T-cell (primary cell): ENCODE results near the gene BRD7. TPM values are rescaled to one million over a fixed set of nuclear protein-coding genes. Genes with fewer than 3 reads are reported as not detected.

Experiments used
- ATAC-seq, 4 experiments: fragments of 200-7000 bp in 3 of 4; fragments of 150-1000 bp in 1 of 4; cut with Tn5 transposase; replicated peaks in 1 of 4; 1 replicate in 3 of 4; 2 replicates in 1 of 4; pipeline ENCODE4 v1.10.0; 2021; ENCODE audit warnings: moderate library complexity in 3 of 4, mild to moderate bottlenecking in 2 of 4, moderate number of reproducible peaks in 1 of 4
- CTCF ChIA-PET, 2 donors: fragments of 300-600 bp; sonication (Branson Sonifier 250); formaldehyde crosslinking; loops; one replicate each; lab custom pipeline; 2022; ENCODE audit warnings: antibody characterized with exemption in 2 of 2; lab: Charles Lee
- POLR2A ChIA-PET, 2 donors: fragments of 300-600 bp; sonication (Branson Sonifier 250); formaldehyde crosslinking; loops; one replicate each; lab custom pipeline; 2022; ENCODE audit warnings: antibody characterized with exemption in 2 of 2; lab: Charles Lee
- DNase-seq, 35 experiments: peaks; one replicate each; pipeline versions ENCODE4 v3.0.0 to v3.0.0-alpha.2; 2013 to 2023
- H3K27ac ChIP-seq: one replicate; pipeline ENCODE4 v1.5.1; 2013; ENCODE audit warnings: low read length
- H3K27me3 ChIP-seq, 2 experiments: replicated peaks in 1 of 2; 1 replicate in 1 of 2; 2 replicates in 1 of 2; pipeline versions ENCODE4 v1.6.1 to v1.7.0; 2013; ENCODE audit warnings: low read length in 1 of 2, mixed read lengths in 1 of 2; ENCODE audit not compliant: control insufficient read depth in 2 of 2, insufficient read depth in 2 of 2; ENCODE audit errors: extremely low read depth in 1 of 2
- H3K36me3 ChIP-seq, 2 donors: 1 replicate in 1 of 2; 2 replicates in 1 of 2; pipeline versions ENCODE4 v1.6.1 to v1.7.0; 2013; ENCODE audit warnings: low read length in 1 of 2; ENCODE audit not compliant: control insufficient read depth in 2 of 2, insufficient read depth in 1 of 2; ENCODE audit errors: extremely low read depth in 1 of 2
- H3K4me1 ChIP-seq, 2 experiments: 1 replicate in 1 of 2; 2 replicates in 1 of 2; pipeline versions ENCODE4 v1.6.1 to v1.7.0; 2013; ENCODE audit warnings: low read length in 2 of 2, mixed read lengths in 1 of 2; ENCODE audit not compliant: insufficient read depth in 2 of 2, control insufficient read depth in 1 of 2; ENCODE audit errors: extremely low read depth in 1 of 2
- H3K4me3 ChIP-seq, 2 donors: 1 replicate in 1 of 2; 2 replicates in 1 of 2; pipeline versions ENCODE4 v1.5.1 to v1.7.0; 2013; ENCODE audit warnings: mild to moderate bottlenecking in 2 of 2, low read length in 1 of 2, moderate library complexity in 1 of 2; ENCODE audit not compliant: control insufficient read depth in 1 of 2; ENCODE audit errors: extremely low read depth in 1 of 2
- H3K9me3 ChIP-seq: 2 replicates; pipeline ENCODE4 v1.7.0; 2013
- H3K27ac Mint-ChIP-seq, 2 donors: one replicate each; pipeline ENCODE4 v1.8.0; 2020 to 2021; ENCODE audit warnings: mild to moderate bottlenecking in 2 of 2, mixed read lengths in 2 of 2
- H3K27me3 Mint-ChIP-seq, 2 donors: one replicate each; pipeline ENCODE4 v1.8.0; 2021 to 2022; ENCODE audit warnings: mixed read lengths in 2 of 2
- H3K36me3 Mint-ChIP-seq: one replicate; pipeline ENCODE4 v1.8.0; 2021; ENCODE audit warnings: mixed read lengths
- H3K4me1 Mint-ChIP-seq, 3 donors: one replicate each; pipeline ENCODE4 v1.8.0; 2020 to 2022; ENCODE audit warnings: mixed read lengths in 3 of 3, mild to moderate bottlenecking in 1 of 3
- H3K4me3 Mint-ChIP-seq, 3 donors: one replicate each; pipeline ENCODE4 v1.8.0; 2020 to 2022; ENCODE audit warnings: mild to moderate bottlenecking in 3 of 3, mixed read lengths in 3 of 3, moderate library complexity in 3 of 3
- H3K9me3 Mint-ChIP-seq, 3 donors: one replicate each; pipeline ENCODE4 v1.8.0; 2020 to 2022; ENCODE audit warnings: mixed read lengths in 3 of 3
- WGBS: methylation state at CpG from one replicate; pipeline ENCODE4 v1.1.5; 2013; ENCODE audit warnings: missing lambda C conversion rate; ENCODE audit not compliant: insufficient coverage; 5-methylcytosine and 5-hydroxymethylcytosine counted together
- total RNA-seq, 35 experiments: library from RNA in 6 of 35; stranded (reverse) in 6 of 35; fragments of 120-200 nt in 1 of 35; gene quantifications; one replicate each; pipeline versions ENCODE4 v1.2.1 to v1.2.4 and lab custom pipeline; 2013 to 2026

BRD7 gene
- total RNA-seq, 5 donors from 2014 or later (not counting 1 experiment from before 2014, with no cell fraction given), result 62.9 to 115 (median 75.4) TPM

- no peaks in the 10 kb centered on the region for H3K36me3 ChIP-seq
- H3K27ac ChIP-seq, result no peak overlapping the region
- Mint-ChIP-seq H3K36me3 (no peaks in the 10 kb centered on the region), H3K27me3 (peaks cover 4 to 12% of the 10 kb centered on the region in 2 donors), H3K4me3 (no peak overlapping the region), H3K27ac (no peak overlapping the region), H3K4me1 (peaks cover 12 to 22% (median 14%) of the 10 kb centered on the region in 3 donors), H3K9me3 (no peaks in the 10 kb centered on the region)
- CTCF ChIA-PET, result interaction anchor here in 1 of 2 donors (1.1 kb wide), 1 partner anchor 293 kb away, joined by 4 read pairs; no protein-coding TSS in a partner anchor
- WGBS, result 96% methylated on average over 6 of the region's 10 CpGs
- DNase-seq, result no peak
- no peak overlapping the region for H3K4me3 ChIP-seq
- H3K4me1 ChIP-seq, result peaks cover 2 to 9% of the 10 kb centered on the region in 2 experiments
- ATAC-seq, result no peak
- peaks cover 0 to 11% of the 10 kb centered on the region in 2 experiments for H3K27me3 ChIP-seq
- POLR2A ChIA-PET, result no interaction called here
- no peaks in the 10 kb centered on the region for H3K9me3 ChIP-seq
These were observed 4.0 kb upstream of the BRD7 start for GRCh38 chr16:50372611-50373344.

DNA sequence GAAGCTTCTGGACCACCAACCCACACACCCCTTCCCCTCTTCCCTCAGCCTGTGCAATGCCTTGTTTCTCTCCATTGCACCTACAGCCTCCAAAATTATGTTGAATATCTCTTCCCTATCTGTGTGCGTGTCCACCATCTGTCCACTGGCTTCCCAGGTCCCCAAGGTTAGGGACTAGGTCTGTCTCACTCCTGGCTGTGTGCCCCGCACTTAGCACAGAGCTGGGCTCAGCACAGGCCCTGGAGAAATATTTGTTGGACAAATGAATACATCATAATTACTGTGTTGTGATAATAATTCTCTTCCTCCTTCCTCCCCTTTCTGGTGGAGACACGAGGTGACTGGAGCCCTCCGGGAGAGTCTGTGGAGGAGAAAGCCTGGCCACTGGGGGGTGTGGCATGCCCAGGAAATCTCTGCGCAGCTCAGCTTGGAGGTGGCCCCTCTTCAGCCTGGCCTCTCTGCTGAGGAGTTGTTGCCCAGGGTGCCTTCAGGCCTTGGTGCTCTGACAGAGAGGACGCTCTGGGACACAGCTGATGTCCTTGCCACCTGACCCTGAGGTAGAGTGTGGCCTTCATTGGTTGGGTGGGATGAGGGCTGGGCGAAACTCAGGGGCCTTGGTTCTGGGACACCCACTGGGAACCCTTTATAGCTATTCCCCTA is 3.3 kb upstream of the BRD7 start:
- POLR2A ChIA-PET, result no interaction called here
- Histone ChIP-seq H3K27me3 (peaks cover 0 to 11% of the 10 kb centered on the region in 2 experiments), H3K27ac (no peak overlapping the region), H3K9me3 (no peaks in the 10 kb centered on the region), H3K4me3 (no peak overlapping the region), H3K36me3 (no peaks in the 10 kb centered on the region), H3K4me1 (peaks cover 9 to 16% of the 10 kb centered on the region in 2 experiments)
- Mint-ChIP-seq H3K27ac (no peak overlapping the region), H3K27me3 (peaks cover 2 to 11% of the 10 kb centered on the region in 2 donors), H3K36me3 (no peaks in the 10 kb centered on the region), H3K9me3 (no peaks in the 10 kb centered on the region), H3K4me1 (peaks cover 19 to 30% (median 20%) of the 10 kb centered on the region in 3 donors), H3K4me3 (no peak overlapping the region)
- no peak for DNase-seq
- 82% methylated on average over 3 of the region's 7 CpGs for WGBS
- ATAC-seq, result no peak
- CTCF ChIA-PET, result interaction anchor here in 1 of 2 donors (1.1 kb wide), 1 partner anchor 294 kb away, joined by 4 read pairs; no protein-coding TSS in a partner anchor

GRCh38 chr16:50371036-50371716 is 2.4 kb upstream of the BRD7 start:
- POLR2A ChIA-PET, result no interaction called here
- Mint-ChIP-seq H3K27ac (no peak overlapping the region), H3K4me3 (no peak overlapping the region), H3K36me3 (peaks cover under 1% of the 10 kb centered on the region), H3K4me1 (peaks cover 28 to 38% (median 29%) of the 10 kb centered on the region in 3 donors), H3K27me3 (peaks cover 0 to 9% of the 10 kb centered on the region in 2 donors), H3K9me3 (no peaks in the 10 kb centered on the region)
- DNase-seq, result no peak
- H3K36me3 ChIP-seq, result no peaks in the 10 kb centered on the region
- CTCF ChIA-PET, result interaction anchor here in 1 of 2 donors (1.1 kb wide), 1 partner anchor 295 kb away, joined by 4 read pairs; no protein-coding TSS in a partner anchor
- peaks cover 0 to 11% of the 10 kb centered on the region in 2 experiments for H3K27me3 ChIP-seq
- H3K27ac ChIP-seq, result no peak overlapping the region
- no peaks in the 10 kb centered on the region for H3K9me3 ChIP-seq
- no peak for ATAC-seq
- WGBS, result 100% methylated on average over 3 of the region's 4 CpGs
- peaks cover 16 to 17% of the 10 kb centered on the region in 2 experiments for H3K4me1 ChIP-seq
- no peak overlapping the region for H3K4me3 ChIP-seq

- H3K36me3 ChIP-seq, result peaks cover 0 to 15% of the 10 kb centered on the region in 2 donors
- H3K4me3 ChIP-seq, result peak overlapping the region in 1 of 2 donors; percentile 45
- ChIA-PET POLR2A (interaction anchor here (0.5 to 0.8 kb wide), 5 partner anchors 30 to 372 kb away, joined by 3 to 6 read pairs (median 3); no protein-coding TSS in a partner anchor), CTCF (interaction anchor here (0.6 to 1.8 kb wide), 16 partner anchors 9 to 437 kb away, joined by 3 to 12 read pairs (median 4); partner anchors contain the start of gene CNEP1R1 (in 1 of the 2))
- H3K9me3 ChIP-seq, result no peaks in the 10 kb centered on the region
- H3K4me1 ChIP-seq, result peaks cover 20 to 21% of the 10 kb centered on the region in 2 experiments
- H3K27me3 Mint-ChIP-seq, result peaks cover 0 to 4% of the 10 kb centered on the region in 2 donors
- peaks cover 46 to 58% (median 47%) of the 10 kb centered on the region in 3 donors for H3K4me1 Mint-ChIP-seq
- H3K27ac Mint-ChIP-seq, result peak overlapping the region; percentile 93 to 96
- H3K27ac ChIP-seq, result peak overlapping the region; percentile 73
- DNase-seq (peak in 1 of 35 experiments; percentile 27), ATAC-seq (peak in 1 of 4 experiments; percentile 9)
- peaks cover 0 to 7% of the 10 kb centered on the region in 2 experiments for H3K27me3 ChIP-seq
- 10% methylated on average over 4 of the region's 7 CpGs for WGBS
- peaks cover 11% of the 10 kb centered on the region for H3K36me3 Mint-ChIP-seq
- H3K9me3 Mint-ChIP-seq, result no peaks in the 10 kb centered on the region
- peak overlapping the region; percentile 68 to 87 (median 86) for H3K4me3 Mint-ChIP-seq
These were observed 481 bp upstream of the BRD7 start for GRCh38 chr16:50369133-50369804.

DNA sequence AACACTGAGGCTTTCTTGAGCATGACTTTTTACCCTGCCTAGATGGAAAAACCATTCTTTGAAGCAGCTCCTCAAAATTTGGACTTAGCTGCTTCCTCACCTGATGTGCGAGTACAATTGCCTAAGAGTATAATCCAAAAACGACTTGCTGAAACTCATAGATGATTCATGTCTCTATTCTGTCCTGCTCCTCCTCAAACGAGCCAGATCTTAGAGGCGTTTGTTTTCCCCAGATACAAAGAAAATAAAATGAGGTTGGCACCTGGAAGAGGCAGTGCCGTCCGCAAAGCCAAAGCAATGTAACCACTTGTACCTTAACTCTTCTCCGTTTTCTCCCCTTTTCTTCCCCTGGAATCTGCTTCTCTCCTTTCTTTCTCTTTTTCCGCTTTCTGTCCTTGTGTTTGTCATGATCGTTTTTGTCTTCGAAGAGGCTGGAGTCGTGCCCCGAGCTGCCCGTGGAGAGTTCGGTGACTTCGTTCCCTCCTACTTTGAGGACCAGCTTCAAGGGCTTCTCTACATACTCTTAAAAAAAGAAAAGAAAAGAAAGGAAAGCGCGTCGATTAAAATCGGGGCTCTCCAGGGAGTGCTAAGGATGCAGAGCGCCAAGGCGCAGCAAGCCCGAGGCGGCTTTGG is 895 bp downstream of the BRD7 start:
- 12% methylated on average over 10 of the region's 23 CpGs for WGBS
- Mint-ChIP-seq H3K36me3 (peaks cover 22% of the 10 kb centered on the region), H3K4me1 (peaks cover 56 to 63% (median 61%) of the 10 kb centered on the region in 3 donors), H3K27ac (peak overlapping the region; percentile 75 to 77), H3K9me3 (no peaks in the 10 kb centered on the region), H3K4me3 (peak overlapping the region; percentile 83 to 88 (median 87)), H3K27me3 (no peaks in the 10 kb centered on the region)
- ChIA-PET CTCF (interaction anchor here (0.6 to 2.6 kb wide), 9 partner anchors 13 to 516 kb away, joined by 3 to 14 read pairs (median 3); no protein-coding TSS in a partner anchor), POLR2A (interaction anchor here (0.6 to 0.8 kb wide), 3 partner anchors 39 to 249 kb away, joined by 3 to 7 read pairs (median 4); no protein-coding TSS in a partner anchor)
- Histone ChIP-seq H3K4me1 (peaks cover 20 to 21% of the 10 kb centered on the region in 2 experiments), H3K27me3 (no peaks in the 10 kb centered on the region), H3K27ac (no peak overlapping the region), H3K9me3 (no peaks in the 10 kb centered on the region), H3K4me3 (peak overlapping the region; percentile 56 to 86), H3K36me3 (peaks cover 0 to 27% of the 10 kb centered on the region in 2 donors)
- DNase-seq (peak in 1 of 35 experiments; percentile 27), ATAC-seq (no peak)
